Prostate gland (tissue), 2 donors: Measurements from ENCODE around the gene RTF2. TPM values are rescaled to one million over a fixed set of nuclear protein-coding genes. Genes with fewer than 3 reads are reported as not detected.

Source experiments
- DNase-seq: peaks from one replicate; pipeline ENCODE4 v3.0.0-alpha.2; 2019; ENCODE audit warnings: low spot score
- H3K27ac ChIP-seq, 2 donors: fragments of 200-600 bp; sonication (generic); 2 replicates each; pipeline ENCODE4 v1.5.1; 2017 to 2019
- H3K27me3 ChIP-seq: fragments of 200-600 bp; sonication (generic); replicated peaks from 2 replicates; pipeline ENCODE4 v1.5.1; 2019; ENCODE audit not compliant: insufficient read depth
- H3K36me3 ChIP-seq, 2 donors: fragments of 200-600 bp; sonication (generic); 1 replicate in 1 of 2; 2 replicates in 1 of 2; pipeline versions ENCODE4 v1.5.1 to v1.8.1; 2017 to 2019
- H3K4me1 ChIP-seq: fragments of 200-600 bp; sonication (generic); replicated peaks from 2 replicates; pipeline ENCODE4 v1.5.1; 2019
- H3K4me3 ChIP-seq, 2 donors: fragments of 200-600 bp; sonication (generic); 2 replicates each; pipeline ENCODE4 v1.5.1; 2017 to 2019
- H3K9me3 ChIP-seq: fragments of 200-600 bp; sonication (generic); 2 replicates; pipeline ENCODE4 v1.5.1; 2017
- CTCF ChIP-seq, 4 experiments: fragments of 200-600 bp in 2 of 4; fragments of 450-650 bp in 2 of 4; sonication (generic) in 2 of 4; IDR thresholded peaks; 1 replicate in 3 of 4; 2 replicates in 1 of 4; pipeline ENCODE4 v1.5.1; 2016 to 2019; ENCODE audit warnings: antibody characterized with exemption in 4 of 4, mild to moderate bottlenecking in 2 of 4, moderate library complexity in 2 of 4
- POLR2A ChIP-seq: fragments of 450-650 bp; IDR thresholded peaks from one replicate; pipeline ENCODE4 v1.6.1; 2016; ENCODE audit warnings: antibody characterized with exemption, mild to moderate bottlenecking
- POLR2AphosphoS5 ChIP-seq: sonication (generic); formaldehyde crosslinking; IDR thresholded peaks from one replicate; pipeline ENCODE4 v1.6.1; 2017; ENCODE audit warnings: antibody characterized with exemption
- whole genome bisulfite sequencing: methylation state at CpG from one replicate; pipeline ENCODE4 v1.1.5; 2018; 5-methylcytosine and 5-hydroxymethylcytosine counted together
- intact Hi-C: fragments of 100-400 bp; cut with DNase I; formaldehyde crosslinking; loops from one replicate; pipeline ENCODE4 v1.14.2; 2022
- total RNA-seq, 2 donors: library from RNA; depleted of rRNA; stranded (reverse); fragments of >200 nt; gene quantifications; one replicate each; pipeline ENCODE4 v1.1.0, GENCODE V29; 2016

The RTF2 gene
- total RNA-seq, 2 donors from 2014 or later: 71.3 to 81.7 TPM

DNA sequence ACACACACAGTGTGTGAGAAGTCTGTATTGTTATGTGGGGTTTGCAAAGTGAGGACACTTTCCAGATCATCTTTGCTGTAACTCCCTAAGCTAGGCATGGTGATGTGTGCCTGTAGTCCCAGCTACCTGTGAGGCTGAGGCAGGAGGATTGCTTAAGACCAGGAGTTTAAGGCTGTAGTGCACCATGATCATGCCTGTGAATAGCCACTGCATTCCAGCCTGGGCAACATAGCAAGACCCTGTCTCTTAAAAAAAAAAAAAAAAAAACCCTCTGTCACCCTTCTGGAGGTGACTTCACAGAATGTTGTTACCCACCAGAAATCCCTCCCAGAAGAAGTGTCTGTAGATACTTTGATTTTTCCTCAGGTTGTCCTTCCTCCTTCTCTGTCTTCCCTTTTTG lies 41.5 kb upstream of the RTF2 start:
- H3K27me3 ChIP-seq: no peaks in the 10 kb centered on the region
- no peak overlapping the region for H3K4me3 ChIP-seq
- TF ChIP-seq POLR2AphosphoS5 (no peak), CTCF (IDR thresholded peaks at IDR 0.05) (no peak), POLR2A (no peak)
- no peaks in the 10 kb centered on the region for H3K4me1 ChIP-seq
- DNase-seq: no peak
- intact Hi-C loops: no loop called here
- H3K9me3 ChIP-seq: no peaks in the 10 kb centered on the region
- no peak overlapping the region for H3K27ac ChIP-seq
- H3K36me3 ChIP-seq: no peaks in the 10 kb centered on the region

DNA sequence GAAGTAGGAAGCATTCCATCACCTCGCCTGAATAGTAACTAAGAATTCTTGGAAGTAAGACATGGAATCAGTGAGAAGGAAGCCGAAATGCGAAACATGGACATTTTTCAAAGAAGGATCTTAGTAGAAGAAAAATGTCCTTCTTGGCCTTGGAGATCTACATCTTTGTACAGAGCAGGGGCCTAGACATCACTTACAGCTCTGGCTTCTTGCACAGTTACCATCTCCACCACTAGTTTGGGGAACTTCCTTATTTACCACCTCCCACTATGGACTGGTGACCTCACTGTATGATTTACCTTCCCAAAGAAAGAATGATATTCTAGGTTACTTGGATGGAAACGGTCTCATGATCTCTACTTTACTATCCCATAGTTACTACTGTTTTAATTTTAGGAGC lies 40.6 kb upstream of the RTF2 start:
- DNase-seq: no peak
- no peaks in the 10 kb centered on the region for H3K9me3 ChIP-seq
- no peak for TF ChIP-seq POLR2A
- TF ChIP-seq CTCF (IDR thresholded peaks at IDR 0.05): no peak
- TF ChIP-seq POLR2AphosphoS5: no peak
- H3K36me3 ChIP-seq: no peaks in the 10 kb centered on the region
- no peak overlapping the region for H3K4me3 ChIP-seq
- H3K4me1 ChIP-seq: no peaks in the 10 kb centered on the region
- no peak overlapping the region for H3K27ac ChIP-seq
- intact Hi-C loops: no loop called here
- no peaks in the 10 kb centered on the region for H3K27me3 ChIP-seq
- 58% methylated on average over 4 of the region's 4 CpGs for WGBS

GRCh38 chr20:56428410-56428809 lies 40.0 kb upstream of the RTF2 start:
- Histone ChIP-seq H3K9me3 (no peaks in the 10 kb centered on the region), H3K27ac (no peak overlapping the region), H3K4me3 (no peak overlapping the region), H3K4me1 (no peaks in the 10 kb centered on the region), H3K36me3 (no peaks in the 10 kb centered on the region), H3K27me3 (no peaks in the 10 kb centered on the region)
- WGBS: 93% methylated on average over 5 of the region's 5 CpGs
- no peak for TF ChIP-seq POLR2A
- no peak for TF ChIP-seq CTCF (IDR thresholded peaks at IDR 0.05)
- TF ChIP-seq POLR2AphosphoS5: no peak
- intact Hi-C loops: no loop called here
- no peak for DNase-seq

- WGBS: 74% methylated on average over 8 of the region's 8 CpGs
- no peak for DNase-seq
- no peak for TF ChIP-seq POLR2AphosphoS5
- TF ChIP-seq POLR2A: no peak
- TF ChIP-seq CTCF (IDR thresholded peaks at IDR 0.05): no peak
Measured at GRCh38 chr20:56428881-56429280, 39.5 kb upstream of the RTF2 start.

DNA sequence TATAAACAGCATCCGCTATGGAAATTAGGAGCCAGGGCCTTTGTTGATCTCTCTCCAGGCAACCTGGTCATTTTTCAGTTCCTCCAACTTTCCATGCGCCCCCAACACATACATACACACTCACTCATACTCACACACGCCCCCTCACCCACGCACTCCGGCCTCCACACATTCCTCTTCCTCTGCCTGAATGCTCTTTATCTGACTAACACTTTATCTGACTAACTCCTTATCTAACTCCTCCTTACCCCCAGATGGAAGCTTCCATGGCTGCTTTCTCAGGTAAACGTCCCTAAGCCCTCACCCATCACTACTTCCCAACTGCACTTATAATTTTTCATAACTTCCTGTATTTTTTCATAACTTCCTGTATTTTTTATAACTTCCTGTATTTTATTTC lies 38.9 kb upstream of the RTF2 start:
- WGBS: 78% methylated on average over 6 of the region's 6 CpGs
- intact Hi-C loops: no loop called here
- Histone ChIP-seq H3K27me3 (no peaks in the 10 kb centered on the region), H3K36me3 (no peaks in the 10 kb centered on the region), H3K4me1 (no peaks in the 10 kb centered on the region), H3K4me3 (no peak overlapping the region), H3K9me3 (no peaks in the 10 kb centered on the region), H3K27ac (no peak overlapping the region)
- DNase-seq: no peak
- TF ChIP-seq CTCF (IDR thresholded peaks at IDR 0.05): no peak
- no peak for TF ChIP-seq POLR2A
- TF ChIP-seq POLR2AphosphoS5: no peak

More at GRCh38 chr20:56428881-56429280, 39.5 kb upstream of the RTF2 start:
- H3K4me1 ChIP-seq: no peaks in the 10 kb centered on the region
- H3K9me3 ChIP-seq: no peaks in the 10 kb centered on the region
- no peaks in the 10 kb centered on the region for H3K36me3 ChIP-seq
- no peak overlapping the region for H3K27ac ChIP-seq
- H3K4me3 ChIP-seq: no peak overlapping the region
- intact Hi-C loops: no loop called here
- H3K27me3 ChIP-seq: no peaks in the 10 kb centered on the region
